Activated naive CD4-positive, alpha-beta T cell treated with anti-CD3 and anti-CD28 coated beads, Interleukin-2, amount 50 U/mL, for 16 hours (primary cell): Measurements from ENCODE around the gene TMEM98.
A peak's percentile ranks its signal among the peaks of the same experiment; 100 is the strongest.
"Not testable (repeated sequence)": the region's sequence is repeated elsewhere in the genome, so short reads cannot be mapped to it uniquely, and the experiment has no call there.

Experiments
- DNase-seq: peaks from one replicate; pipeline ENCODE4 v3.0.0-alpha.2; 2020

Gene TMEM98, protein sequence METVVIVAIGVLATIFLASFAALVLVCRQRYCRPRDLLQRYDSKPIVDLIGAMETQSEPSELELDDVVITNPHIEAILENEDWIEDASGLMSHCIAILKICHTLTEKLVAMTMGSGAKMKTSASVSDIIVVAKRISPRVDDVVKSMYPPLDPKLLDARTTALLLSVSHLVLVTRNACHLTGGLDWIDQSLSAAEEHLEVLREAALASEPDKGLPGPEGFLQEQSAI

DNA sequence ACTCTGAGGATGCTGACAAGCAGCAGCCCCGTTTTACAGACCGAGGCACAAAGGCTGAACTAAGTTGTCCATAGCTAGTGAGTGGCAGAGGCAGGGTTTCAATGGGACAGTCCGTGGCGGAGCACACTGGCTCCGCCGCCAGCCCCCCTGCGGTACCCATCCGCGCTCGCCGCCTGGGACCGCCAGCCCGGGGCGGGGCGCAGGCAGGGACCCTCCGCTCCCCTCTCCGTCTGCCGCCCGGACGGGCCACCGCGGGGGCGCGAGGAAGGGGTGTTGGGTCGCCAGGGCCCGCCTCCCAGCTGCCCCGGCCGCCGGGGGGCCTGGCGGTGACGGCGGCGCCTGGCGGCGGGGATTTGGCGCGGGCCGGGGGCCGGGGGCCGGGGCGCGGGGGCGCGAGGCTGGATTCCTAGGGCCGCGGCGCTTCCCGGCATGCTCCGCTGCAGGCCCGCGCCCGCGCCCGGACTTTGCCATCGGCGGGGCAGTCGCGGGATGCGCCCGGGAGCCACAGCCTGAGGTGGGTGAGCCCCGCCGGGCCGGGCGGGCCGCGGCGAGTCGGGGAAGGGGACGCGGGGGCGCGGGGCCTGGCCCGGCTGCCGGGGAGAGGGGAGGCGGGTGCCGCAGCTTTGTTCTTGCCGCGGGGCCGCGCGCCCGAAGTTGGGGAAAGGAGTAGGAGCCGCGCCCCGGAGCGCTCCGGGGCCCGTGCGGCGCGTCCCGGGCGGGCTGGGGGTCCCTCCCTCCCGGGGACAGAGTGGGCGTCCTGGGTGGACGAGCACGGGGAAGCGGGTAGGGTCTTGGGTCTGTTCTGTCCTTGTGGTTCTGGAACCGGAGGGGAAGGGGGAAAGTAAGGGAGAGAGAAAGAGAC, at the start of gene TMEM98:
Gene TMEM98, plus strand, starts transcription at position 430 of the 862 bp plus-strand sequence. CDS start 3,376 bp downstream, outside the sequence.
- DNase-seq: no peak

DNA sequence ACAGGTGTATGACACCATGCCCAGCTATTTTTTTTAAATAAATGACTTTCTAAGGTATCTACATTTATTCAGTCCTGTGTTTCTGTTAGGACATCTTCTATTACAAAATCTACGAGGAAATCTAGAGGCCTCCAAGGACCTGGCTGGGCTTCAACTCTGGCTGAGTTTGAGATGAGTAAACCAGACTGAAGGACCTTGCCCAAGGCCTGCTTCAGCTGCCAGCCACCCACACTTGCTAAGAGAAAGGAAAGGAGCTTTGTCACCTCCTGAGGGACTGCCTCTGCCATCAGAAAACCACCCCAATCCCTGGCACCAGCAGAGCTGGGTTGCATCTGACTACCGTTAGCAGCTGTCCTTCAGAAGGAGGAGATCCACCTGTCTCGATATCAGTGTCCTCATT, 49.7 kb upstream of the TMEM98 start:
- DNase-seq: no peak

DNA sequence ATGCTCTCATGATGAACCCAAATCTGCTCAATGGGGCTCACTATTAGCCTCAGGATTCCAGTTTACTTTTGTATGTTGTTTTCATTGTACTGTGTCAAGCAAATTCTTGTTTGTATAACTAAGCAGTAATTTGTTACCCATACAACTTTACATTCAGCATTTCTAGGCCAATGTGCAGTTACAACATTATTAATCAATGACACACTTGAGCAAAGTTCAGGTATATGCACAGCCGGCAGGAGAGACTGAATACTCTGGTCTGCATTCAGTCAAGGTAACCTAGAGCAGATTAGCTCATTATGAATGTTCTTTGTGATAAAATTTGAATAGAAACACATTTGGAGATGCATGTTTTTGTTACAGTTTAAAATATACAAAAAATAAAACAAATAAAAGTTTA, 48.8 kb upstream of the TMEM98 start:
- DNase-seq: no peak

DNA sequence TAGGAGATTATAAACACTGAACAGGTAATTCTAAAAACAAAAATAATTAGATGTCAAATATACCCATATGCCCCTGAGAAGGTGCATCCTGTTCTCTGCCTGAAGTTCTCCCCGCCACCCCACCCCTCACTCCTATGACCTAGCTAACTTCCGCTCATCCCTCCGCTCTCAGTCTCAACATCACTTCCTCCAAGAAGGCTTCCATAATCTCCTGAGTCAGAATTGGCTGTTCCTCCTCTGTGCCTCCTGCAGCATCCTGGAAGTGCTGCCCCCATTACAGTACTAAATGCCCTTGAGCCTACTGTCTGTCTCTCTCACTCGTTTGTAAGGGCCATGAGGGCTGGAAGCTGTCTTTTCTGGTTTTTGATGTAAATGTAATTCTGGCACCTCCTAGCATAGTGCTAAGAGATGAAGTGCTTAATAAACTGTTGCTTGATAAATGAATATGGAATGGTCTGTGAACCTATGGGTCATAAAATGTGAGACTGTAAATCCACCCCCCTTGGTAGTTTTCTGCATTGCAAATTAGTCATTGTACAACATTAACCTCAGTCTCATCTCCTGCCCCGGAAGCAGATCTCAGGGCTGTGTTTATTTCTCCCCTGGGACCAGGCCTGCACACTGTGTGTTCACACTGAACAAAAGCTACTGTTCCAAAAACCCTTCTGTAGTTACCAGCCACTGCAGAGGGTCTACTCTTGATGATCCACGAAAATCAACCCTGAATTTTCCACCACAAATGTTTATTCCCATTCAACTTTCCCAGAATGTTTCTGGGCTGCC, 47.1 kb upstream of the TMEM98 start:
- DNase-seq: no peak

GRCh38 chr17:32882029-32882428, 45.9 kb upstream of the TMEM98 start:
- DNase-seq: no peak

DNA sequence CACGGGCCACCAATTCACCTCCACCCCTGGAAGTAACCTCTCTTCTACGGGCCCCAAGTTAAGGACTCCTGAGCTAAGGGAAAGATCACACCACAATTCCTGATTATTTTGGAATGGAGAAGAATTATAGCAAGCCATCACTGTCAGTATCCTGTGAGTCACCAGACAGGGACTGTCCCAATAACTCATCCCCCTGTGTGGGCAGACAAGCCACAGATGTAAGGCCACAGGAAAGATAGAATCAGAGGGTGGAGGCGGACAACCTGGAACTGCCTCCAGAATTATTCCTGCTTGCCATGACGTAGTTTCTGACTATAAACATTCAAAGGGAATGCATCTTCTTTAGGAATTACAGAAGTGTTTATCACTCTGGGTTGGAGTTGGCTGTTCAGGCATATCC, 45.2 kb upstream of the TMEM98 start:
- DNase-seq: no peak

DNA sequence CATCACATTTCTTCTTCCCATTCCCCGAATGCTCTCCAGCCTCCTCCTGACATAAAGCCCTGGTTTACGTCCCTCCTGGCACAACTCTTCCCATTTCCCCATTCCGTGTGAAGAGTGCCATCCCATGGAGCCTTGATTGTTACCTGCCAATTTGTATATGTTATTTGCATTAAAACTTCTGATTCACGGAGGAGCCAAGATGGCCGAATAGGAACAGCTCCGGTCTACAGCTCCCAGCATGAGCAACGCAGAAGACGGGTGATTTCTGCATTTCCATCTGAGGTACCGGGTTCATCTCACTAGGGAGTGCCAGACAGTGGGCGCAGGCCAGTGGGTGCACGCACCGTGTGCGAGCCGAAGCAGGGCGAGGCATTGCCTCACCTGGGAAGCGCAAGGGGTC, 41.0 kb upstream of the TMEM98 start:
- not testable (repeated sequence) for DNase-seq

DNA sequence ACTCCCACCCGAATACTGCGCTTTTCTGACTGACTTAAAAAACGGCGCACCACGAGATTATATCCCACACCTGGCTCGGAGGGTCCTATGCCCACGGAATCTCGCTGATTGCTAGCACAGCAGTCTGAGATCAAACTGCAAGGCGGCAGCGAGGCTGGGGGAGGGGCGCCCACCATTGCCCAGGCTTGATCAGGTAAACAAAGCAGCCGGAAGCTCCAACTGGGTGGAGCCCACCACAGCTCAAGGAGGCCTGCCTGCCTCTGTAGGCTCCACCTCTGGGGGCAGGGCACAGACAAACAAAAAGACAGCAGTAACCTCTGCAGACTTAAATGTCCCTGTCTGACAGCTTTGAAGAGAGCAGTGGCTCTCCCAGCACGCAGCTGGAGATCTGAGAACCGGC, 40.5 kb upstream of the TMEM98 start:
- DNase-seq: not testable (repeated sequence)

GRCh38 chr17:32894245-32894644, 33.7 kb upstream of the TMEM98 start:
- DNase-seq: no peak

DNA sequence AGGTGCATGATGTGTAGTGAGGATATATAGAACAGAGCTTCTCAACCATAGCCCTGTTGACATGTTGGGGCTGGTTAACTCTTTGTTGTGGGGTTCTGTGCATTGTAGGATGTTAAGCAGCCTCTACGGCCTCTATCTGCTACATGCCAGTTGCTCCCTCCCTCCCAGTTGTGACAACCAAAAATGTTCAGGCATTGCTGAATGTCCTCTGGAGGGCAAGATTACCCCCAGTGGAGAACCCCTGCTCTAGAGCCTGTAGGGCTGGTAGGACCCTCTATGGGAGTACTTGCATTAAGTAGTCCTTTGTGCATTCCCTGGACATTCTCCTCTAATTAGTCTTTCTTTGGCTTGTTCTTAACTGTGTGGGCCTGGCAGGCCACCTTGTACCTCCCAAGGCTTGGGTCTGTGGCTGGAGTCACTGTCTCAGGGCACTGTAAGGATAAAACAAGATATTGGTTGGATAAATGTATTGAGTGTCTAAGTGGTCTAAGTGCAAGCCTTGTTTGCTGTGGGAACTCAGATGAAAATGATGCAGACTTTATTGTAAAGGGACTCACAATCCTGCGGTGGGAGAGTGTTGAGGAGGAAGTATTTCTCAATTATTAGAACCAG, 31.2 kb upstream of the TMEM98 start:
- DNase-seq: no peak

DNA sequence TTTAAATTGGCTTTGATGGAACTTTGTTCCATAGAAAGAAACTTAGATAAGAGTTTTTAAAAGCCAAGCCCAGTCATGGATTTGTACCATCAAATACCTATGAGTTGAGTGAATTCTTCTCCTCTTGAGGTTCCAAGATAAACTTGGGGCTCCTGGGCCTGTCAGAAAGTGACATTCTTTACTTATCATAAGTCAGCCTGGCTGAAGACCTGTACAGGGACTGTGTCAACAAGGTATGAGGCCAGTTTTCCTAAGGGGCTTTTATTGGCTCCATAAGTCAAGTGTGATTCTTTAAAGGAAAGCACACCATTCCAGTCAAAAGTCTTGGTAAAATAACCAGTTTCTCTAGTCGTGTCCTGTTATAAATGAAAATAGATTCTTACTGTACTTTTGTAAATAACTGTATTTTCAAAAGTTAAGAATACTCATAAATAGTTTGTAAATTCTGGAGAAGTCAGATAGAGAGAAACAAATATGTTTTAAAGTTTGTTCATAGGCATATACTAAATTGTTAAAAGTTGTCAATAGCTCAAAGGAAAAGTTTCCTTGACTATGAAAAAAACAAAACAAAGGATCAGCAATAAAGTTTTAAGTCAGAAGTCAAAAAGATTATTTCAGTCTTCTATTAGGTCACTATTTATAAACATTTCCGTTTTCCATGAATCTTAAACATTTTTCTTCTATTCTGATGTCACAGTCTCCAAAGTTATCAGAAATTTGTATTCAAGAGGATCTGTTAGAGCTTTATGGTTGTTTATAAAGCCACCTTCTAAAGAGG, 28.5 kb upstream of the TMEM98 start:
- DNase-seq: no peak

DNA sequence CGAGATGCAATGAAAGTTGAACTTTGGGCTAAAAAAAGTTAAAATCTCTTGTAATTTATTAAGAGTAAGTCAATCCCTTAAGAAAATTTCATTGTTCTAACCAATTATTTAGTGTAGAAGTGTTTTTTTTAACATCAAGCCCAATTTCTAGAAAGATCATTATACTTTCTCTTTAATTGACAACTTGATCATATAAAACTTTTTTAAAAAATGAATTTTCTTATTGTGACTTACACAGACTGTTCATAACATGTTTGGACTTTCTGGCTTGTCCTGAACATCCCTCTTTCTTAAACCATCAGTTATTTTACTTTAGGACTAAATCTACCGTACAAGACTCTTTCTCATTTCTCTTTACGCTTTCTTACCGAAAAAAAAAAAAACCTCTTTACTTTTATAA, 26.2 kb upstream of the TMEM98 start:
- no peak for DNase-seq

GRCh38 chr17:32903774-32904673, 23.9 kb upstream of the TMEM98 start:
- DNase-seq: no peak

GRCh38 chr17:32904891-32905290, 23.1 kb upstream of the TMEM98 start:
- DNase-seq: no peak

DNA sequence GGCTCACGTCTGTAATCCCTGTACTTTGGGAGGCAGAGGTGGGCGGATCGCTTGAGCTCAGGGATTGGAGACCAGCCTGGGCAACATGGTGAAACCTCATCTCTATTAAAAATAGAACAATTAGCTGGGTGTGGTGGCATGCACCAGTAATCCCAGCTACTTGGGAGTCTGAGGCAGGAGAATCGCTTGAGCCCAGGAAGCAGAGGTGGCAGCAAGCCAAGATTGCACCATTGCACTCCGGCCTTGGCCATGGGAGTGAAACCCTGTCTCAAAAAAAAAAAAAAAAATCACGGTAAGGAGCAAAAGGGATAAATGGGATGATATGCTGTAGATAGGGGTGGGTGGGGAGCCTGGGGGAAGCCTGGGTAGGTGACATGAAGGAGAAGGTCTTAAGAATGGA, 20.4 kb upstream of the TMEM98 start:
- DNase-seq: no peak

DNA sequence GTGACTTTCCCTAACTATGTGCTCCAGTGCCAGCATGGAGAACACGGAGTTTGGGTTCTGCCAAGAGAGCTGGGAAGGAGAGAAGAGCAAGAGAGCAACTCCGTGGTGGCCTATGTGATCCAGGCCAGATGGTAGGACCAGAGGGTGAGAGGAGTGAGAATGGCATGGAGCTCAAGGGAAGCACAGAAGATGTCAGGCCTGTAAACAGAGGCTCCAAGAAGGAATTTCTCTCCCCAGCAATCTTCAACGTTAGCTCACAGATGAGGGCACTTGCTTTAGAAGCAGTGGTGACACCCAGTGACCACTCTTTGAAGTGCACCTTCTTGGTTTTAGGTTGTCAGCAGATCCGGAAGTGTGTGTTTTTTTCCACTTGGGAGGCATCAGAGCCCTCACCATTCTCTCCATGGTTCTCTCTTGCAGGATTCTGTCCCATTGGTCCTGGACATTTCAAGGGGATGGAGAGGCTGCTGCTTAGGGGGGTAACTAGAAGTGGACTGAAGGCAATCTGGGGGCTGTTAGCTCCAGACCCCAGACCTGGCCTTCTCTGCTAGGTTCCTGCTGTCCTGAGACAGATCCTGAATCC, 18.1 kb upstream of the TMEM98 start:
- DNase-seq: peak; percentile 30

DNA sequence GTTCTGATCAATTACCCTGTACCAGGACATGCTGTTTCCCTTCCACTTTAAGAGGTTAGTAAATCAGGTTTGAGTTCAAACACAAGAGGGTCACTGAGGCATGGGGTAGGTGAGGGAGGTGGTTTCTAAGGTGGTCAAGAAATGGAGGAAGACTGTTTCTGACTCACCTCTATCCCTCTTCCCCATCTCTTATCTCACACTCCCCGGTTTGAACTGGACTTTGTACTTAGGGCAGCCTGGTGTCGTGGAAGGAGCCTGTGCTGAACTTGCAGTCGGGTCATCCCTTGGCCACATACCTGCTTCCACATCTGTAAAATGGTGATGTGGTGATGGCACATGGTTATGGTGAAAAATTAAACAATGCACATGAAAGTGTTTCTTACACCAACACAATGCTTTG, 17.2 kb upstream of the TMEM98 start:
- DNase-seq: no peak

DNA sequence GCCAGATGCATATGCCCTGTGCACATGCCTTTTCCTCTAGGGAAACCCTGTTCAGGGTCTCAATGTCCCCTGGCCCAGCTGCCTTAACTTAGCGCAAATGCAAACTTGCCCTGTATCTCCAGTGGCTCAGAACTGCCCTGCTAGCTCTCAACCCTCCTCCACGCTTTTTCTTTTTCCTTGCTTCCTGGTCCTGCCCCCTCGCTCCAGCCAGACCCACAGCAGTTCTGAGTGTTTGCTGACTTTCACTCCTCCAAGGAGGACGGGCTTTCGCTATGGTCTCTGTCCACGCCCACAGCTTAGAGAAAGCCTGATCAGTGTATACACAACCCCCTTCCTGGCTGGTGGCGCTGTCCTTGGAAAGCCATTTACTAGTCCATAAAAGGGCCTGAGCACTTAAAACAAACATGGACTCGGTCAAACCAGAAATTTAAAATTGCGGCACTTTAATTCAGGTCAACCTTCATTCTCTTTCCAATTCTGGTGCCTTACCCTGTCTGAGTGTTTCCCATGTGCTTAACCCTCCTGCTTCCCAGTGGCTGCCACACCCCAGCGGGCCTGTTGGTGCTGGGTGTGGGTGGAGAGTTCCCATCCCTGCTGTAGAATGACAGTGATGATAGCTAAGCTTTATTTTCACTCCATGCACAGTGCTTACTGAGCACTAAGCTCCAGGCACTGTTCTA, 15.6 kb upstream of the TMEM98 start:
- no peak for DNase-seq

DNA sequence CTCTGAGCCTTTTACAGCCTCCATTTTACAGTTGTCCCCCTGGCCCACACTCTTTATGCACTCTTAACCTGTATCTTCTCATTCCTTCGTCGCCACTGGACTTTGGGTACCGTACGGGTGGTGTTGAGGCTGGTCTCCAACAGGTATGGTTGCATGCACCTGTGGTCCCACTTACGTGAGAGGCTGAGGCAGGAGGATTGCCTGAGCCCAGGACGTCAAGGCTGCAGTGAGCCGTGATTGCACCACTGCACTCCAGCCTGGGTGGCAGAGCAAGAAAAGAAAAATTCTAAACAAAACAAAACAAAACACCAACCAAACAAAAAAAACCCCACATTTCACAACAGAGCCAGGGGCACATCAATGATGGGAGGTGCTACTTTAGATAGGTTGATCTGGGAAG, 14.4 kb upstream of the TMEM98 start:
- DNase-seq: no peak

- DNase-seq: no peak
Measured at GRCh38 chr17:32914181-32914580, 13.8 kb upstream of the TMEM98 start.
